HEK293 (cell line): Measurements from ENCODE around the gene GCH1.

Experiments used
- CTCF ChIA-PET: fragments of 350-600 bp; formaldehyde crosslinking; extraction: SDS; loops from one replicate; lab custom pipeline; 2021; ENCODE audit warnings: antibody characterized with exemption; lab: Yijun Ruan, JAX
- POLR2A ChIA-PET: fragments of 300-600 bp; formaldehyde crosslinking; extraction: SDS; loops from one replicate; lab custom pipeline; 2020; ENCODE audit warnings: antibody characterized with exemption, inconsistent platforms; lab: Yijun Ruan, JAX
- H3K27ac ChIP-seq: fragments of 200-500 bp; sonication (Bioruptor generic); 2 replicates; pipeline ENCODE4 v1.5.1; 2014; ENCODE audit warnings: low read depth, low read length, control low read depth, inconsistent platforms; ENCODE audit errors: extremely low read depth
- H3K36me3 ChIP-seq, 2 experiments: fragments of 200-500 bp in 1 of 2; sonication (Bioruptor generic) in 1 of 2; 1 replicate in 1 of 2; 2 replicates in 1 of 2; pipeline ENCODE4 v1.5.1; 2014 to 2017; ENCODE audit warnings: inconsistent platforms in 2 of 2, low read length in 2 of 2; ENCODE audit not compliant: control insufficient read depth in 2 of 2, insufficient read depth in 1 of 2
- H3K4me1 ChIP-seq: fragments of 200-500 bp; sonication (Bioruptor generic); 2 replicates; pipeline ENCODE4 v1.5.1; 2014; ENCODE audit warnings: mild to moderate bottlenecking, low read length, inconsistent platforms; ENCODE audit not compliant: control insufficient read depth, insufficient read depth
- H3K4me3 ChIP-seq: 2 replicates; pipeline ENCODE4 v1.5.1; 2011; ENCODE audit warnings: low read depth, mild to moderate bottlenecking, control low read depth, low read length, moderate library complexity
- H3K9me3 ChIP-seq: fragments of 200-500 bp; sonication (Bioruptor generic); 2 replicates; pipeline ENCODE4 v1.5.1; 2014; ENCODE audit warnings: low read depth, low read length, inconsistent platforms; ENCODE audit not compliant: control insufficient read depth, insufficient read depth
- ATF2 ChIP-seq: fragments of 450-650 bp; formaldehyde crosslinking; IDR thresholded peaks from 2 replicates; pipeline ENCODE4 v1.5.1; 2016; ENCODE audit warnings: missing biosample characterization, missing genetic modification characterization, low read depth
- CTCF ChIP-seq: fragments of 450-650 bp; formaldehyde crosslinking; IDR thresholded peaks from 2 replicates; pipeline ENCODE4 v1.5.1; 2016; ENCODE audit warnings: missing biosample characterization, missing genetic modification characterization
- HOXA7 ChIP-seq: sonication (generic); formaldehyde crosslinking; IDR thresholded peaks from 2 replicates; pipeline ENCODE4 v1.8.1; 2022; ENCODE audit warnings: missing genetic modification reagents, borderline replicate concordance
- KLF10 ChIP-seq: fragments of 450-650 bp; IDR thresholded peaks from 2 replicates; pipeline ENCODE4 v1.5.1; 2018; ENCODE audit warnings: missing biosample characterization, mild to moderate bottlenecking, missing genetic modification characterization
- OVOL3 ChIP-seq: fragments of 450-650 bp; formaldehyde crosslinking; IDR thresholded peaks from 2 replicates; pipeline ENCODE4 v1.5.1; 2016; ENCODE audit warnings: missing biosample characterization, missing genetic modification characterization
- SP7 ChIP-seq: fragments of 450-650 bp; formaldehyde crosslinking; IDR thresholded peaks from 2 replicates; pipeline ENCODE4 v1.5.1; 2016; ENCODE audit warnings: missing biosample characterization, missing genetic modification characterization
- TRIM28 ChIP-seq: IDR thresholded peaks from 2 replicates; pipeline ENCODE4 v1.6.1; 2011; ENCODE audit warnings: low read length, control low read depth, borderline replicate concordance
- ZBTB17 ChIP-seq: fragments of 450-650 bp; formaldehyde crosslinking; IDR thresholded peaks from 2 replicates; pipeline ENCODE4 v1.5.1; 2016; ENCODE audit warnings: missing biosample characterization, missing genetic modification characterization
- ZBTB44 ChIP-seq: fragments of 450-650 bp; IDR thresholded peaks from 2 replicates; pipeline ENCODE4 v1.5.1; 2018; ENCODE audit warnings: missing biosample characterization, mild to moderate bottlenecking, missing genetic modification characterization
- ZIC2 ChIP-seq: fragments of 450-650 bp; formaldehyde crosslinking; IDR thresholded peaks from 2 replicates; pipeline ENCODE4 v1.5.1; 2016; ENCODE audit warnings: missing biosample characterization, missing genetic modification characterization
- ZNF341 ChIP-seq: fragments of 450-650 bp; formaldehyde crosslinking; IDR thresholded peaks from 2 replicates; pipeline ENCODE4; 2016; ENCODE audit warnings: low read depth, missing biosample characterization, missing genetic modification characterization
- ZNF426 ChIP-seq: fragments of 450-650 bp; formaldehyde crosslinking; IDR thresholded peaks from 2 replicates; pipeline ENCODE4 v1.5.1; 2017; ENCODE audit warnings: missing biosample characterization, missing genetic modification characterization, mild to moderate bottlenecking, inconsistent platforms, moderate library complexity
- ZNF501 ChIP-seq: fragments of 450-650 bp; formaldehyde crosslinking; IDR thresholded peaks from 2 replicates; pipeline ENCODE4 v1.5.1; 2016; ENCODE audit warnings: missing biosample characterization, missing genetic modification characterization
- ZNF521 ChIP-seq: fragments of 450-650 bp; formaldehyde crosslinking; IDR thresholded peaks from 2 replicates; pipeline ENCODE4 v1.5.1; 2017; ENCODE audit warnings: missing biosample characterization, mild to moderate bottlenecking, missing genetic modification characterization
- ZNF654 ChIP-seq: fragments of 450-650 bp; formaldehyde crosslinking; IDR thresholded peaks from 2 replicates; pipeline ENCODE4 v1.5.1; 2016; ENCODE audit warnings: low read depth, missing biosample characterization, missing genetic modification characterization
- ZNF76 ChIP-seq: fragments of 450-650 bp; formaldehyde crosslinking; IDR thresholded peaks from 2 replicates; pipeline ENCODE4; 2016; ENCODE audit warnings: low read depth, missing biosample characterization, missing genetic modification characterization, borderline replicate concordance
- ZNF843 ChIP-seq: fragments of 450-650 bp; formaldehyde crosslinking; IDR thresholded peaks from 2 replicates; pipeline ENCODE4 v1.5.1; 2016; ENCODE audit warnings: missing biosample characterization, missing genetic modification characterization
- TF ChIP-seq, protein P1 (sequence below): fragments of 450-650 bp; formaldehyde crosslinking; IDR thresholded peaks from 2 replicates; pipeline ENCODE4 v1.5.1; 2016; ENCODE audit warnings: missing biosample characterization, missing genetic modification characterization
- TF ChIP-seq, protein P2 (sequence below): fragments of 450-650 bp; formaldehyde crosslinking; IDR thresholded peaks from 2 replicates; pipeline ENCODE4 v1.5.1; 2016; ENCODE audit warnings: missing biosample characterization, missing genetic modification characterization
- TF ChIP-seq, protein P3 (sequence below): fragments of 450-650 bp; formaldehyde crosslinking; IDR thresholded peaks from 2 replicates; pipeline ENCODE4 v1.5.1; 2016; ENCODE audit warnings: missing biosample characterization, missing genetic modification characterization
- TF ChIP-seq, protein P4 (sequence below): fragments of 450-650 bp; formaldehyde crosslinking; IDR thresholded peaks from 2 replicates; pipeline ENCODE4 v1.5.1; 2016; ENCODE audit warnings: missing biosample characterization, missing genetic modification characterization
- TF ChIP-seq, protein P5 (sequence below): fragments of 450-650 bp; formaldehyde crosslinking; IDR thresholded peaks from 2 replicates; pipeline ENCODE4 v1.5.1; 2016; ENCODE audit warnings: missing biosample characterization, missing genetic modification characterization
- TF ChIP-seq, protein P6 (sequence below): sonication (generic); formaldehyde crosslinking; IDR thresholded peaks from 2 replicates; pipeline ENCODE4 v1.8.1; 2022; ENCODE audit warnings: mild to moderate bottlenecking, moderate library complexity, missing genetic modification reagents

The GCH1 gene

DNA sequence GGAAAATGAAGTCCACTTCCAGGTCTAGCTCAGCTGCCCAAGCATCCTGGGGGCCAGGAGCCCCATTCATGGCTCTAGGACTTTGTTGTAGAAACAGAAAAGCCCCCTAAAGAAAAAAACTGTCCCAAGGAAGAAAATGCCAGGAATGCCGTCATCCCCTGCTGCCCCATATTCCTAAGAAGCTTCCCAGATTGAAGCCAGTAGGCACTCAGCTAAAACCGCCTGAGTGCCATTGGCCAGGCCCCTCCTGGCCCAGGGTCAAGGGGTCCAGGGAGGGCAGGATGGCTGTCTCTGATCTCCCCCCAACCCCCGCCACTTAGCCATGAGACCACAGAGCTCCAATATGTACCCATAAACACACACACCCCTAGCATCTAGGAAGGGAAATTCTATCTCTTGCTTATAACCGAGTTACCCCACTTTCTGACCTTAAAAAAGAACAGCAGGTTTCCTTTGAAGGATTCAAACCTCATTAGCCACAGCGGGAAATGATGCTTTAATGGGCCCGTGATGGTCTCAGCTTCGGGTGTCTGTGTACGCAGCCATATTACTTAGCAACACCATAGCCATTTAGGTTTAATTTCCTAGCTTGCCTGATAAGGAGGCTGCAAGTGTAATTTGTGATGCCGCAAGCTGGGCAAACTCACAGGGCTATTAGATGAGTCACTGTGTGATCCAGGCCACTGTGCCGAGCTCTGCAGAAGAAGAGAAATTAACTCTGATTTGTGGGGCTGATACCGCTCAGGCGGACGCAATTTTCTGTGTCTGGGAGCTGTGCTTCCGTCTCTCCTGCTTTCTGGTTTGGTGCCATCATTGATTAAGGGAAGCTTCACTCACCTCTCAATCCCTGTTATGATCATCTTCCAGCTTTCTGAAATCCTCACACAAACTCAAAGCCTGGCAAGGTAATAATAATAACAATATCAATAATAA is 84.2 kb downstream of the GCH1 start:
- H3K9me3 ChIP-seq, result no peaks in the 10 kb centered on the region
- ChIA-PET CTCF (interaction anchor here (0.6 to 2.7 kb wide), 5 partner anchors 10 to 222 kb away, joined by 3 to 14 read pairs (median 4); no protein-coding TSS in a partner anchor), POLR2A (interaction anchor here (0.6 to 1.0 kb wide), 3 partner anchors 8 to 253 kb away, joined by 3 to 6 read pairs (median 3); no protein-coding TSS in a partner anchor)
- H3K27ac ChIP-seq, result peak overlapping the region; percentile 24; the same call in 1 of the 2 replicates
- H3K4me3 ChIP-seq, result no peak overlapping the region
- H3K36me3 ChIP-seq, result no peaks in the 10 kb centered on the region
- H3K4me1 ChIP-seq, result peaks cover 11% of the 10 kb centered on the region
- TF ChIP-seq ZIC2 (tag by site-specific recombination), result peak; percentile 86
- TF ChIP-seq, protein P1, sequence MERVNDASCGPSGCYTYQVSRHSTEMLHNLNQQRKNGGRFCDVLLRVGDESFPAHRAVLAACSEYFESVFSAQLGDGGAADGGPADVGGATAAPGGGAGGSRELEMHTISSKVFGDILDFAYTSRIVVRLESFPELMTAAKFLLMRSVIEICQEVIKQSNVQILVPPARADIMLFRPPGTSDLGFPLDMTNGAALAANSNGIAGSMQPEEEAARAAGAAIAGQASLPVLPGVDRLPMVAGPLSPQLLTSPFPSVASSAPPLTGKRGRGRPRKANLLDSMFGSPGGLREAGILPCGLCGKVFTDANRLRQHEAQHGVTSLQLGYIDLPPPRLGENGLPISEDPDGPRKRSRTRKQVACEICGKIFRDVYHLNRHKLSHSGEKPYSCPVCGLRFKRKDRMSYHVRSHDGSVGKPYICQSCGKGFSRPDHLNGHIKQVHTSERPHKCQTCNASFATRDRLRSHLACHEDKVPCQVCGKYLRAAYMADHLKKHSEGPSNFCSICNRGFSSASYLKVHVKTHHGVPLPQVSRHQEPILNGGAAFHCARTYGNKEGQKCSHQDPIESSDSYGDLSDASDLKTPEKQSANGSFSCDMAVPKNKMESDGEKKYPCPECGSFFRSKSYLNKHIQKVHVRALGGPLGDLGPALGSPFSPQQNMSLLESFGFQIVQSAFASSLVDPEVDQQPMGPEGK (tag by site-specific recombination), result peak; percentile 43; the same call in 1 of the 2 replicates
- TF ChIP-seq ZBTB17 (tag by site-specific recombination), result peak; percentile 94
- TF ChIP-seq ZBTB44 (tag by site-specific recombination), result peak; percentile 82; the same call in 1 of the 2 replicates
- TF ChIP-seq, protein P2, sequence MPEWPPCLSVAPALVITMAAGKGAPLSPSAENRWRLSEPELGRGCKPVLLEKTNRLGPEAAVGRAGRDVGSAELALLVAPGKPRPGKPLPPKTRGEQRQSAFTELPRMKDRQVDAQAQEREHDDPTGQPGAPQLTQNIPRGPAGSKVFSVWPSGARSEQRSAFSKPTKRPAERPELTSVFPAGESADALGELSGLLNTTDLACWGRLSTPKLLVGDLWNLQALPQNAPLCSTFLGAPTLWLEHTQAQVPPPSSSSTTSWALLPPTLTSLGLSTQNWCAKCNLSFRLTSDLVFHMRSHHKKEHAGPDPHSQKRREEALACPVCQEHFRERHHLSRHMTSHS, result no peak
- TF ChIP-seq ZNF501 (tag by site-specific recombination), result 0 out of 2 replicates have a peak, but pooled peaks have one; percentile 16
- peak; percentile 67 for TF ChIP-seq ZNF341 (tag by site-specific recombination)
- TF ChIP-seq, protein P3, sequence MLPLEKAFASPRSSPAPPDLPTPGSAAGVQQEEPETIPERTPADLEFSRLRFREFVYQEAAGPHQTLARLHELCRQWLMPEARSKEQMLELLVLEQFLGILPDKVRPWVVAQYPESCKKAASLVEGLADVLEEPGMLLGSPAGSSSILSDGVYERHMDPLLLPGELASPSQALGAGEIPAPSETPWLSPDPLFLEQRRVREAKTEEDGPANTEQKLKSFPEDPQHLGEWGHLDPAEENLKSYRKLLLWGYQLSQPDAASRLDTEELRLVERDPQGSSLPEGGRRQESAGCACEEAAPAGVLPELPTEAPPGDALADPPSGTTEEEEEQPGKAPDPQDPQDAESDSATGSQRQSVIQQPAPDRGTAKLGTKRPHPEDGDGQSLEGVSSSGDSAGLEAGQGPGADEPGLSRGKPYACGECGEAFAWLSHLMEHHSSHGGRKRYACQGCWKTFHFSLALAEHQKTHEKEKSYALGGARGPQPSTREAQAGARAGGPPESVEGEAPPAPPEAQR (tag by site-specific recombination), result no peak
- TF ChIP-seq ZNF843 (tag by site-specific recombination), result peak; percentile 83
- TF ChIP-seq ZNF521 (tag by site-specific recombination), result no peak
- TF ChIP-seq, protein P4, sequence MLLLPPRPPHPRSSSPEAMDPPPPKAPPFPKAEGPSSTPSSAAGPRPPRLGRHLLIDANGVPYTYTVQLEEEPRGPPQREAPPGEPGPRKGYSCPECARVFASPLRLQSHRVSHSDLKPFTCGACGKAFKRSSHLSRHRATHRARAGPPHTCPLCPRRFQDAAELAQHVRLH (tag by site-specific recombination), result 0 out of 2 replicates have a peak, but pooled peaks have one; percentile 27
- no peak for TF ChIP-seq ZNF76 (tag by site-specific recombination)
- TF ChIP-seq OVOL3 (tag by site-specific recombination), result peak; percentile 58; the same call in 1 of the 2 replicates
- TF ChIP-seq, protein P5, sequence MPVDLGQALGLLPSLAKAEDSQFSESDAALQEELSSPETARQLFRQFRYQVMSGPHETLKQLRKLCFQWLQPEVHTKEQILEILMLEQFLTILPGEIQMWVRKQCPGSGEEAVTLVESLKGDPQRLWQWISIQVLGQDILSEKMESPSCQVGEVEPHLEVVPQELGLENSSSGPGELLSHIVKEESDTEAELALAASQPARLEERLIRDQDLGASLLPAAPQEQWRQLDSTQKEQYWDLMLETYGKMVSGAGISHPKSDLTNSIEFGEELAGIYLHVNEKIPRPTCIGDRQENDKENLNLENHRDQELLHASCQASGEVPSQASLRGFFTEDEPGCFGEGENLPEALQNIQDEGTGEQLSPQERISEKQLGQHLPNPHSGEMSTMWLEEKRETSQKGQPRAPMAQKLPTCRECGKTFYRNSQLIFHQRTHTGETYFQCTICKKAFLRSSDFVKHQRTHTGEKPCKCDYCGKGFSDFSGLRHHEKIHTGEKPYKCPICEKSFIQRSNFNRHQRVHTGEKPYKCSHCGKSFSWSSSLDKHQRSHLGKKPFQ, result peak; percentile 58
- no peak for TF ChIP-seq HOXA7 (CRISPR knock-in tag)
- TF ChIP-seq TRIM28, result peak; percentile 95
- TF ChIP-seq, protein P6, sequence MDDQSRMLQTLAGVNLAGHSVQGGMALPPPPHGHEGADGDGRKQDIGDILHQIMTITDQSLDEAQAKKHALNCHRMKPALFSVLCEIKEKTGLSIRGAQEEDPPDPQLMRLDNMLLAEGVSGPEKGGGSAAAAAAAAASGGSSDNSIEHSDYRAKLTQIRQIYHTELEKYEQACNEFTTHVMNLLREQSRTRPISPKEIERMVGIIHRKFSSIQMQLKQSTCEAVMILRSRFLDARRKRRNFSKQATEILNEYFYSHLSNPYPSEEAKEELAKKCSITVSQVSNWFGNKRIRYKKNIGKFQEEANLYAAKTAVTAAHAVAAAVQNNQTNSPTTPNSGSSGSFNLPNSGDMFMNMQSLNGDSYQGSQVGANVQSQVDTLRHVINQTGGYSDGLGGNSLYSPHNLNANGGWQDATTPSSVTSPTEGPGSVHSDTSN (CRISPR knock-in tag), result no peak
- no peak for TF ChIP-seq ZNF654 (tag by site-specific recombination)
- TF ChIP-seq CTCF (tag by site-specific recombination), result no peak
- peak; percentile 84 for TF ChIP-seq SP7 (tag by site-specific recombination)
- no peak for TF ChIP-seq KLF10 (tag by site-specific recombination)
- 0 out of 2 replicates have a peak, but pooled peaks have one; percentile 3 for TF ChIP-seq ATF2 (tag by site-specific recombination)
- no peak for TF ChIP-seq ZNF426 (tag by site-specific recombination)
